ENCODE data around the gene GAS7.

DNA sequence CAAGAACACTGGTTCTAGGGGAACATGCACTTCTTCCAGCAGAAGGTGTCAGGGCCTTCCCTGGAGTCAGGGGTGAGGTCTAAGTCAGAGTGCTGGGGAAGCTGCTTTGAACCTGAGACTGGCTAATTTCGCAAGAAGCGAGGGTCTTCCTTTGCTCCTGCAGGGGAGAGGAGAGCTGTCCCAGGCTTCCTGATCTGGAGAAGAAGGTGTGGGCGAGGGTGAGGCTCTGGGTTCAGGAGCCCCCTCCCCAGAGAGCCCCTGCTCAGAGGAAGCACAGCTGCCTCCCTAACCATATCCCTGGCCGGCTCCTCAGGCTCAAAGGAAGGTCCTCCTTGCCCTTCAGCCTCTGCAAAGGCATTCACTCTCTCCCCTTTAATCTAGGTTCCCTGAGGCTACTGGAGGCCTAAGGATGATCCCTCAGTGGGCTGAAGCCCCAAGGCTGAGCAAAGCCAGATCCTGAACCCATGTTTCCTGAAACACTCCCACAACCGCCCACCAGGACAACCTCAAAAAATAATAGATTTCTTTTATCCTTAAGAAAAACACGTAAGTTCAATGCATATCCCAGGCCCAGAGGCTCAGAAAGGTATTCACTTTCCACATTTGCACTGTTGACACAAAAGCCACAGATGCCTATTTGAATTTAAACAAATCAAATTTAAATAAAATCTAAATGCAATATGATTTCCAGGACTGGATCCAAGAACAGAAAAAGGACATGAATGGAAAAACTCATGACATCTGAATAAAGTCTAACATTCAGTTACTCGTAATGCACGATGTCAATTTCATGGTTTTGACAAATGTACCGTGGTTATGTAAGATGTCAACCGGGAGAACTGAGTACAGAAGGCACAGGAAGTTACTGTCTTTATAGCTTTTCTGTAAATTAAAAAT, 221.9 kb downstream of the GAS7 start:
- TF ChIP-seq, protein P1, sequence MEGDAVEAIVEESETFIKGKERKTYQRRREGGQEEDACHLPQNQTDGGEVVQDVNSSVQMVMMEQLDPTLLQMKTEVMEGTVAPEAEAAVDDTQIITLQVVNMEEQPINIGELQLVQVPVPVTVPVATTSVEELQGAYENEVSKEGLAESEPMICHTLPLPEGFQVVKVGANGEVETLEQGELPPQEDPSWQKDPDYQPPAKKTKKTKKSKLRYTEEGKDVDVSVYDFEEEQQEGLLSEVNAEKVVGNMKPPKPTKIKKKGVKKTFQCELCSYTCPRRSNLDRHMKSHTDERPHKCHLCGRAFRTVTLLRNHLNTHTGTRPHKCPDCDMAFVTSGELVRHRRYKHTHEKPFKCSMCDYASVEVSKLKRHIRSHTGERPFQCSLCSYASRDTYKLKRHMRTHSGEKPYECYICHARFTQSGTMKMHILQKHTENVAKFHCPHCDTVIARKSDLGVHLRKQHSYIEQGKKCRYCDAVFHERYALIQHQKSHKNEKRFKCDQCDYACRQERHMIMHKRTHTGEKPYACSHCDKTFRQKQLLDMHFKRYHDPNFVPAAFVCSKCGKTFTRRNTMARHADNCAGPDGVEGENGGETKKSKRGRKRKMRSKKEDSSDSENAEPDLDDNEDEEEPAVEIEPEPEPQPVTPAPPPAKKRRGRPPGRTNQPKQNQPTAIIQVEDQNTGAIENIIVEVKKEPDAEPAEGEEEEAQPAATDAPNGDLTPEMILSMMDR (IDR thresholded peaks at IDR 0.05; ENCODE audit: low read length), result no peak
- TF ChIP-seq EZH2 (IDR thresholded peaks at IDR 0.05; ENCODE audit: borderline replicate concordance, low read length), result no peak
